WTC11 (cell line): ENCODE measurements around the gene SLC44A5.

ENCODE experiments used
- AFF4 ChIP-seq: sonication (generic); formaldehyde crosslinking; IDR thresholded peaks from 2 replicates; pipeline ENCODE4 v1.8.1; 2023; ENCODE audit warnings: mild to moderate bottlenecking, missing genetic modification reagents, borderline replicate concordance
- CTCF ChIP-seq: fragments of 200-600 bp; IDR thresholded peaks from 2 replicates; pipeline ENCODE4 v1.8.0; 2022; ENCODE audit warnings: antibody characterized with exemption
- ETV6 ChIP-seq: sonication (generic); formaldehyde crosslinking; IDR thresholded peaks from 2 replicates; pipeline ENCODE4 v1.8.1; 2022; ENCODE audit warnings: mild to moderate bottlenecking, missing genetic modification reagents
- FOXP1 ChIP-seq: sonication (generic); formaldehyde crosslinking; IDR thresholded peaks from 2 replicates; pipeline ENCODE4 v1.8.0; 2022; ENCODE audit warnings: missing genetic modification reagents, mild to moderate bottlenecking, moderate library complexity, borderline replicate concordance
- JUN ChIP-seq: sonication (generic); formaldehyde crosslinking; IDR thresholded peaks from 2 replicates; pipeline ENCODE4 v1.8.0; 2023; ENCODE audit warnings: mild to moderate bottlenecking, missing genetic modification reagents
- MAX ChIP-seq: sonication (generic); formaldehyde crosslinking; IDR thresholded peaks from 2 replicates; pipeline ENCODE4 v1.8.0; 2022; ENCODE audit warnings: mild to moderate bottlenecking, missing genetic modification reagents
- PREB ChIP-seq: sonication (generic); formaldehyde crosslinking; IDR thresholded peaks from 2 replicates; pipeline ENCODE4 v1.8.1; 2022; ENCODE audit warnings: mild to moderate bottlenecking, missing genetic modification reagents, moderate library complexity, borderline replicate concordance
- TEAD1 ChIP-seq: sonication (generic); formaldehyde crosslinking; IDR thresholded peaks from 2 replicates; pipeline ENCODE4 v1.8.0; 2022; ENCODE audit warnings: mild to moderate bottlenecking, missing genetic modification reagents
- ZNF138 ChIP-seq: sonication (generic); formaldehyde crosslinking; conservative IDR thresholded peaks from 2 replicates; pipeline ENCODE4 v1.8.1; 2022; ENCODE audit warnings: mild to moderate bottlenecking, moderate library complexity, missing genetic modification reagents
- TF ChIP-seq, protein P1 (sequence below): sonication (generic); formaldehyde crosslinking; IDR thresholded peaks from 2 replicates; pipeline ENCODE4 v1.8.1; 2022; ENCODE audit warnings: low read depth, missing genetic modification reagents, borderline replicate concordance
- TF ChIP-seq, protein P2 (sequence below): sonication (generic); formaldehyde crosslinking; IDR thresholded peaks from 2 replicates; pipeline ENCODE4 v1.8.0; 2023; ENCODE audit warnings: missing genetic modification reagents

DNA sequence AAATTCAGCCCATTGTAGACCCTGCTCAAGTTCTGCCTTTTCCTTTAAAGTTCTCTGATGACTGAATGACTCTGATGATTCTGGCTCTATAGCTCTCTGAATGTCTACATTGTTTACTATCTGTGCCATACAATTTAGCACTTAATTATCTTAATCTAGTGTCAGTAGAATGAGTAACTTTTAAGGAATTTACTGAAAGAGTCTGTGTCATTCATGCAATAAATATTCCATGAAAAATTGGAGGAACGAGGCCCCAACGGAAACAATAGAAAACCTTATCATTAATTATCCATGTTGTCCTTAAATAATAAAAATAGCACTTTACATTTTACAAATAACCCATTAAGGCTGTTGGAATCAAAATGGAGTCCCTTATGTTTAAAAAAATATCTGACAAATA lies 77.8 kb downstream of the SLC44A5 start:
- no peak for TF ChIP-seq CTCF
- TF ChIP-seq, protein P1, sequence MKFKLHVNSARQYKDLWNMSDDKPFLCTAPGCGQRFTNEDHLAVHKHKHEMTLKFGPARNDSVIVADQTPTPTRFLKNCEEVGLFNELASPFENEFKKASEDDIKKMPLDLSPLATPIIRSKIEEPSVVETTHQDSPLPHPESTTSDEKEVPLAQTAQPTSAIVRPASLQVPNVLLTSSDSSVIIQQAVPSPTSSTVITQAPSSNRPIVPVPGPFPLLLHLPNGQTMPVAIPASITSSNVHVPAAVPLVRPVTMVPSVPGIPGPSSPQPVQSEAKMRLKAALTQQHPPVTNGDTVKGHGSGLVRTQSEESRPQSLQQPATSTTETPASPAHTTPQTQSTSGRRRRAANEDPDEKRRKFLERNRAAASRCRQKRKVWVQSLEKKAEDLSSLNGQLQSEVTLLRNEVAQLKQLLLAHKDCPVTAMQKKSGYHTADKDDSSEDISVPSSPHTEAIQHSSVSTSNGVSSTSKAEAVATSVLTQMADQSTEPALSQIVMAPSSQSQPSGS = no peak
- TF ChIP-seq PREB (CRISPR knock-in tag) = no peak
- TF ChIP-seq ETV6 (CRISPR knock-in tag) = no peak
- TF ChIP-seq, protein P2, sequence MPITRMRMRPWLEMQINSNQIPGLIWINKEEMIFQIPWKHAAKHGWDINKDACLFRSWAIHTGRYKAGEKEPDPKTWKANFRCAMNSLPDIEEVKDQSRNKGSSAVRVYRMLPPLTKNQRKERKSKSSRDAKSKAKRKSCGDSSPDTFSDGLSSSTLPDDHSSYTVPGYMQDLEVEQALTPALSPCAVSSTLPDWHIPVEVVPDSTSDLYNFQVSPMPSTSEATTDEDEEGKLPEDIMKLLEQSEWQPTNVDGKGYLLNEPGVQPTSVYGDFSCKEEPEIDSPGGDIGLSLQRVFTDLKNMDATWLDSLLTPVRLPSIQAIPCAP (CRISPR knock-in tag) = no peak
- TF ChIP-seq AFF4 (CRISPR knock-in tag) = no peak
- no peak for TF ChIP-seq TEAD1
- TF ChIP-seq MAX (CRISPR knock-in tag) = no peak
- no peak for TF ChIP-seq FOXP1 (CRISPR knock-in tag)
- TF ChIP-seq ZNF138 (CRISPR knock-in tag) = no peak
- TF ChIP-seq JUN (CRISPR knock-in tag) = no peak
